ENCODE measurements around the gene KCNAB2. TPM values are rescaled to one million over a fixed set of nuclear protein-coding genes. Genes with fewer than 3 reads are reported as not detected.

Gene KCNAB2
- total RNA-seq, 2 donors from 2014 or later: 203 to 207 TPM

Other genes with a start within 250 kb of the KCNAB2 start
- gene NPHP4, start 53.5 kb upstream of the KCNAB2 start, total RNA-seq: 10 to 100 TPM in 1 of 2 donors, 1 to 10 TPM in 1; 9.9 to 14.1 TPM
- under 1 TPM; 0.12 to 0.63 TPM for gene CHD5, start 134.4 kb downstream of the KCNAB2 start, total RNA-seq
- 100 to 1,000 TPM; 510 to 543 TPM for gene RPL22, start 153.7 kb downstream of the KCNAB2 start, total RNA-seq
- 10 to 100 TPM; 17.7 to 25.9 TPM for gene RNF207, start 160.2 kb downstream of the KCNAB2 start, total RNA-seq
- gene ICMT, start 190.1 kb downstream of the KCNAB2 start, total RNA-seq: 10 to 100 TPM in 1 of 2 donors, 1 to 10 TPM in 1; 9.8 to 10.2 TPM
- gene HES3, start 198.3 kb downstream of the KCNAB2 start, total RNA-seq: not detected
- under 1 TPM; 0.23 to 0.37 TPM for gene GPR153, start 215.2 kb downstream of the KCNAB2 start, total RNA-seq